NCI-H1417 (cell line): ENCODE measurements around the gene FHL3.
A peak's percentile ranks its signal among the peaks of the same experiment; 100 is the strongest.

Experiments
- DNase-seq, 3 experiments: peaks; one replicate each; lab custom pipeline; 2025; lab: John Stamatoyannopoulos, UW

The FHL3 gene

GRCh38 chr1:38005195-38006007 lies at the start of gene FHL3:
Gene FHL3 (minus strand): TSS chr1:38005514. CDS start chr1:37999412, 6,102 bp downstream.
- DNase-seq, result peak in 2 of 3 experiments; percentile 57 to 58

- DNase-seq, result no peak
These were observed 48.2 kb upstream of the FHL3 start for GRCh38 chr1:38053416-38054091.

GRCh38 chr1:38052750-38053415 lies 47.6 kb upstream of the FHL3 start:
- peak in 1 of 3 experiments; percentile 16 for DNase-seq

- DNase-seq, result no peak
These were observed 45.8 kb upstream of the FHL3 start for GRCh38 chr1:38051079-38051543.

GRCh38 chr1:38050397-38051078 lies 45.2 kb upstream of the FHL3 start:
- no peak for DNase-seq

- no peak for DNase-seq
These were observed 42.4 kb upstream of the FHL3 start for GRCh38 chr1:38047603-38048141.

- DNase-seq, result peak; percentile 76 to 96 (median 94)
These were observed 41.7 kb upstream of the FHL3 start for GRCh38 chr1:38046884-38047602.

- peak in 1 of 3 experiments; percentile 69 for DNase-seq
These were observed 41.1 kb upstream of the FHL3 start, which contains the start of gene POU3F1 for GRCh38 chr1:38046333-38046883. Gene POU3F1 (minus strand): TSS chr1:38046793. CDS start chr1:38046743, 50 bp downstream.

- peak in 2 of 3 experiments; percentile 74 to 78 for DNase-seq
These were observed 40.4 kb upstream of the FHL3 start for GRCh38 chr1:38045401-38046332.

GRCh38 chr1:38044221-38045215 lies 39.2 kb upstream of the FHL3 start:
- peak in 2 of 3 experiments; percentile 57 for DNase-seq

GRCh38 chr1:38043036-38043747 lies 37.9 kb upstream of the FHL3 start:
- no peak for DNase-seq

- DNase-seq, result peak in 2 of 3 experiments; percentile 11 to 31
These were observed 36.9 kb upstream of the FHL3 start for GRCh38 chr1:38041936-38042834.

GRCh38 chr1:38039331-38040088 lies 34.2 kb upstream of the FHL3 start:
- no peak for DNase-seq

GRCh38 chr1:38038861-38039260 lies 33.5 kb upstream of the FHL3 start:
- DNase-seq, result no peak

- peak in 1 of 3 experiments; percentile 14 for DNase-seq
These were observed 32.1 kb upstream of the FHL3 start for GRCh38 chr1:38037221-38037939.
